Heart right ventricle (tissue), 16 donors: ENCODE data around the gene SLC25A42. TPM values are rescaled to one million over a fixed set of nuclear protein-coding genes. Genes with fewer than 3 reads are reported as not detected.

ENCODE experiments used
- ATAC-seq, 8 donors: fragments of 200-7000 bp; cut with Tn5 transposase; one replicate each; pipeline ENCODE4 v1.9.1; 2020; ENCODE audit warnings: mild to moderate bottlenecking in 8 of 8, moderate library complexity in 8 of 8, moderate number of reproducible peaks in 1 of 8
- DNase-seq, 2 donors: peaks; one replicate each; pipeline ENCODE4 v3.0.0-alpha.2; 2020
- H3K27ac ChIP-seq, 10 donors: fragments of 200-600 bp; sonication (generic) in 2 of 10; one replicate each; pipeline versions ENCODE4 v1.5.0 to v1.8.0; 2020 to 2022; ENCODE audit warnings: mild to moderate bottlenecking in 3 of 10
- H3K27me3 ChIP-seq, 7 donors: fragments of 200-600 bp; one replicate each; pipeline ENCODE4 v1.8.0; 2021 to 2022; ENCODE audit warnings: mild to moderate bottlenecking in 2 of 7
- H3K36me3 ChIP-seq, 9 donors: fragments of 200-600 bp; sonication (generic) in 1 of 9; one replicate each; pipeline versions ENCODE4 v1.5.0 to v1.8.0; 2020 to 2022; ENCODE audit warnings: mild to moderate bottlenecking in 2 of 9
- H3K4me1 ChIP-seq, 9 donors: fragments of 200-600 bp; sonication (generic) in 1 of 9; one replicate each; pipeline versions ENCODE4 v1.5.0 to v1.8.0; 2020 to 2022; ENCODE audit warnings: mild to moderate bottlenecking in 4 of 9
- H3K4me3 ChIP-seq, 10 donors: fragments of 200-600 bp; sonication (generic) in 2 of 10; one replicate each; pipeline versions ENCODE4 v1.5.0 to v1.8.0; 2020 to 2022; ENCODE audit warnings: mild to moderate bottlenecking in 7 of 10, moderate library complexity in 2 of 10
- H3K9me3 ChIP-seq, 11 donors: fragments of 200-600 bp in 10 of 11; sonication (generic) in 2 of 11; one replicate each; pipeline versions ENCODE4 v1.5.0 to v1.8.0; 2013 to 2022; ENCODE audit warnings: mild to moderate bottlenecking in 2 of 11, control low read depth in 1 of 11, moderate library complexity in 1 of 11
- WGBS, 2 donors: extraction: QIAGEN DNeasy Blood & Tissue Kit; methylation state at CpG; one replicate each; pipeline ENCODE4 v1.1.7; 2013; ENCODE audit warnings: inconsistent platforms in 1 of 2; 5-methylcytosine and 5-hydroxymethylcytosine counted together
- intact Hi-C, 10 donors: fragments of 100-400 bp; cut with DNase I; formaldehyde crosslinking; loops; one replicate each; pipeline versions ENCODE4 v1.11.1 to v1.14.2; 2022
- polyA plus RNA-seq, 2 donors: library from polyadenylated mRNA; stranded (reverse); fragments of 200-250 nt; gene quantifications; one replicate each; pipeline ENCODE4 v1.2.3, GENCODE V29; 2013
- total RNA-seq, 10 donors: library from RNA; stranded (reverse); fragmentation: NEBNext Ultra II Directional in 3 of 10; extraction: Animal tissue kit (Norgen Biotek cat#: 25700) in 3 of 10; gene quantifications; one replicate each; pipeline versions ENCODE4 v1.2.1 to v1.2.4, GENCODE V29; 2021 to 2023
- TF ChIP-seq, protein P1 (sequence below), 9 donors: fragments of 200-600 bp; sonication (generic) in 2 of 9; IDR thresholded peaks; one replicate each; pipeline versions ENCODE4 v1.5.0 to v1.8.0; 2021 to 2022; ENCODE audit warnings: antibody characterized with exemption in 9 of 9, mild to moderate bottlenecking in 5 of 9, moderate library complexity in 1 of 9
- donor health status: Arrhythmogenic right ventricular cardiomyopathy.
- donor health status: ischemic (EF 13 %, LVEDD 7.1; RV severe dilation, severe dysfunction).
- donor health status: healthy with polysubstance abuse.
- donor health status: DM: no; HTN: yes; CAD: no.
- donor health status: DM: no; HTN: no; CAD: no.
- donor health status: ischemic (EF 25% LVEDD 6.9; RV normal size, moderate dysfunction).
- donor health status: ischemic (EF 25% LVEDD 5.7; RV mildly dilated, moderate dysfunction).
- donor health status: healthy.
- donor health status: DM: yes; HTN: yes; CAD: no.
- donor health status: Ischemic cardiomyopathy.
- donor health status: ischemic (EF 35%, LVEDD 5.7; RV mildly dilated, moderate dysfunction).
- donor health status: nonischemic (EF 11% LVEDD 7.7; RV severe dilation, severe dysfunction).
- donor health status: DM: yes; HTN: yes; CAD: no.
- donor health status: PGD.
- donor health status: ischemic (EF 29% LVEDD 5.4; RV normal size, mild dysfunction).
- donor health status: nonischemic (EF 23%, LVEDD 6.1; RV moderate dilation, normal function).

SLC25A42 gene
- total and polyA plus RNA-seq, 12 donors, result 15.7 to 24.1 (median 18.2) TPM

DNA sequence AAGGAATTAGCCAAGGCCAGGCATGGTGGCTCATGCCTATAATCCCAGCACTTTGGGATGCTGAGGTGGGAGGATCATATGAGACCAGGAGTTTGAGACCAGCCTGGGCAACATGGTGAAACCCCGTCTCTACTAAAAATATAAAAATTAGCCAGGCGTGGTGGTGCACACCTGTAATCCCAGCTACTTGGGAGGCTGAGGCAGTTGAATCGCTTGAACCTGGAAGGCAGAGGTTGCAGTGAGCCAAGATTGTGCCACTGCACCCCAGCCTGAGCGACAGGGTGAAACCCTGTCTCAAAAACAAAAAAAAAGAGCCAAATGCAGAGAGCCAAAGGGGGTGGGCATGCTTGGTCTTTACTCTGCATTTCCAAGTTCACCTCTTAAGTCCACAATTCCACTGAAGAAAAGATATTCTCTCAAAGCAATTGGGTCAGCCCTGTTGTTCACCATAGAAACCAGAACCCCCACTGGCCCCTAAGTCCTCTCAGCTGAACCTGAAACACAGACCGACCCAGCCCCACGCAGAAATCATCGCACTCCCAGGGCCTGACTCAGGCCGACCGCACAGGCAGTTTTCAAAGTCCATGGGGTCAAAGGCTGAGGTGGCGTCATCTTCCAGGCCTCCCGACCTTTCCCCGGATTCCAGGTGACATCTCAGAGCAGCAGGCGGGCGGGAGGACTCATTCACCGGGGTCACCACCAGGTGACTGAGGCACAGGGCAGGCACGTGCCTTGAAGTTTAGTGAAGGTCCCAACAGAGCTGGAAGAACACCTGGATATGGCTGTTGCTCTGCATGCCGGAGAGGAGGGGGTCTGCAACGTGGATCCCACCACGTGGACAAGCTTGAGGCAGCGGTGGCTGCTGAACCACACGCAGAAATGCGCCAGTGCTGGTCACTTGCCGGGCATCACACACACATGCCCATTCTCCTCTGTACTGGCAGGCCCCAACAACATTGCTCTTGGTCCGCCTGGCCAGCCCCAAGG is 33.1 kb downstream of the SLC25A42 start:
- Histone ChIP-seq H3K27me3 (no peaks in the 10 kb centered on the region), H3K36me3 (peaks cover 0 to 59% (median 0%) of the 10 kb centered on the region in 9 donors), H3K9me3 (no peaks in the 10 kb centered on the region), H3K4me3 (no peak overlapping the region), H3K27ac (no peak overlapping the region), H3K4me1 (no peaks in the 10 kb centered on the region)
- DNase-seq, result no peak
- ATAC-seq, result no peak
- intact Hi-C loops, result no loop called here
- WGBS, 2 donors, result 93 to 96% methylated on average over 24 of the region's 24 CpGs
- TF ChIP-seq, protein P1, sequence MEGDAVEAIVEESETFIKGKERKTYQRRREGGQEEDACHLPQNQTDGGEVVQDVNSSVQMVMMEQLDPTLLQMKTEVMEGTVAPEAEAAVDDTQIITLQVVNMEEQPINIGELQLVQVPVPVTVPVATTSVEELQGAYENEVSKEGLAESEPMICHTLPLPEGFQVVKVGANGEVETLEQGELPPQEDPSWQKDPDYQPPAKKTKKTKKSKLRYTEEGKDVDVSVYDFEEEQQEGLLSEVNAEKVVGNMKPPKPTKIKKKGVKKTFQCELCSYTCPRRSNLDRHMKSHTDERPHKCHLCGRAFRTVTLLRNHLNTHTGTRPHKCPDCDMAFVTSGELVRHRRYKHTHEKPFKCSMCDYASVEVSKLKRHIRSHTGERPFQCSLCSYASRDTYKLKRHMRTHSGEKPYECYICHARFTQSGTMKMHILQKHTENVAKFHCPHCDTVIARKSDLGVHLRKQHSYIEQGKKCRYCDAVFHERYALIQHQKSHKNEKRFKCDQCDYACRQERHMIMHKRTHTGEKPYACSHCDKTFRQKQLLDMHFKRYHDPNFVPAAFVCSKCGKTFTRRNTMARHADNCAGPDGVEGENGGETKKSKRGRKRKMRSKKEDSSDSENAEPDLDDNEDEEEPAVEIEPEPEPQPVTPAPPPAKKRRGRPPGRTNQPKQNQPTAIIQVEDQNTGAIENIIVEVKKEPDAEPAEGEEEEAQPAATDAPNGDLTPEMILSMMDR (IDR thresholded peaks at IDR 0.05), result no peak

DNA sequence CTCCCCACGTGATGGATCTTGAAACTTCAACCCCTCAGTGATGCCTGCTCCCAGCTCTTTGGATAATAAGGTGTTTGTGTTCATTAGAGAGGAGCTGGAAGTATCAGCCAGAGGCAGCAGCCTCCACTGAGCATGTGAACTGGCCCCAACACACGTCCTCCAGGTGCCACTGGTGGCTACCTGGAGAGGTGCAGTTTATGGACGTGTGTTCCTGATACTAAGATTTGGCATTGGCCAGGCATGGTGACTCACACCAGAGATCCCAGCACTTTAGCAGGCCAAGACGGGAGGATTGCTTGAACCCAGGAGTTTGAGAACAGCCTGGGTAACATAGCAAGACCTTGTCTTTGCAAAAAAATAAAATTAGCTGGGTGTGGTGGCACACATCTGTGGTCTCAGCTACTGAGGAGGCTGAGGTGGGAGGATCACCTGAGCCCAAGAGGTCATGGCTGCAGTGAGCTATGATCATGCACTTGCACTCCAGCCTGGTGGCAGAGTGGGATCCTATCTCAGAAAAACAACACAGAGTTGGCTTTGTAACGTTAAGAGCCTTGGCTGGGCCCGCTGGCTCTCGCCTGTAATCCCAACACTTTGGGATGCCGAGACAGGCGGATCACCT is 34.4 kb downstream of the SLC25A42 start:
- TF ChIP-seq, protein P1 (IDR thresholded peaks at IDR 0.05), result no peak
- Histone ChIP-seq H3K36me3 (peaks cover 0 to 61% (median 0%) of the 10 kb centered on the region in 9 donors), H3K4me3 (no peak overlapping the region), H3K27me3 (no peaks in the 10 kb centered on the region), H3K27ac (no peak overlapping the region), H3K9me3 (no peaks in the 10 kb centered on the region), H3K4me1 (no peaks in the 10 kb centered on the region)
- DNase-seq, result no peak
- ATAC-seq, result no peak
- intact Hi-C loops, result no loop called here
- 91% methylated on average over 9 of the region's 9 CpGs for WGBS, 2 donors

DNA sequence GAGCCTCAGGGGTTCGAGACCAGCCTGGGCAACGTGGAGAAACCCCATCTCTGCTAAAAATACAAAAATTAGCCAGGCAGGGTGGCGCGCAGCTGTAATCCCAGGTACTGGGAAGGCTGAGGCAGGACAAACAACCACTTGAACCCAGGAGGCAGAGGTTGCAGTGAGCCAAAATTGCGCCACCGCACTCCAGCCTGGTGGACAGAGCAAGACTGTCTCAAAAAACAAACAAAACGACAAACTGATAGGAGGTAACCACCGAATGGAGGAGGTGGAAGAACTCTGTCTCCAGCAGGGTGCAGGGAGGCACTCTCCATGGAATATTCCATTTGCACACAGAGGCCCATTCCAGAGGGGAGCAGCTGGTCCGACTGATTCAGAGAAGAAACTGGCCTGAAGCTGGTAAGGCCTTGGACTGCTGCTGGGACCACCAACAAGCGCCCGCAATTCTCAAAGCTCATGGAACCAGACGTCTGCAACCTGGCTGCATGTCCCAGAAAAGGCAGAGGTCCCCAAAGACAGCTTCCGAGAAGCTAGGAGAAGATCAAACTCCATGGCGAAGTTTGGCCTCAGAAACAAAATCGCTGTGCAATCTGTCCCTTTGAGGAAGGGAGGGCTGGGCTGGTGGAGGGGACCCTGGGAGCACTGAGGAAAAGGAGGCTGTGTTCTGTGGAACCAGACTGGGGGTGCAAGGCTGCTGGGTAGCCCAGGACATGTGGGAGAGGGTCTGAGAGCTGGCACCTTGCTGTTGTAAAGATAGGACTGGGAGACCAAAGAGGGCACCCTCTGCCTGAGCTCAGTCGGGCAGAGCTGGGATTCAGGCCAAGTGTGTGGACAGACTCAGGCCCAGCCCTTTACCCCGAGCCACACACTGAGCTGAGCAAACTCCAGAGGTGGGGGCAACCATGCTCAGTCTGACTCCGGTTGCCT is 35.2 kb downstream of the SLC25A42 start:
- no peak overlapping the region for H3K4me3 ChIP-seq
- peak in 7 of 8 donors; percentile 38 to 71 (median 62) for ATAC-seq
- H3K27me3 ChIP-seq, result no peaks in the 10 kb centered on the region
- no peak overlapping the region for H3K27ac ChIP-seq
- TF ChIP-seq, protein P1 (IDR thresholded peaks at IDR 0.05), result no peak
- peaks cover 0 to 61% (median 0%) of the 10 kb centered on the region in 9 donors for H3K36me3 ChIP-seq
- DNase-seq, result peak in 1 of 2 donors; percentile 39
- H3K9me3 ChIP-seq, result no peaks in the 10 kb centered on the region
- WGBS, 2 donors, result 83 to 87% methylated on average over 18 of the region's 18 CpGs
- intact Hi-C loops, result no loop called here
- H3K4me1 ChIP-seq, result no peaks in the 10 kb centered on the region
